HUES48 (cell line): ENCODE measurements around the gene ARL16.
A peak's percentile ranks its signal among the peaks of the same experiment; 100 is the strongest.

Experiments
- H3K27ac ChIP-seq: one replicate; pipeline ENCODE4 v1.7.0; 2013; ENCODE audit warnings: low read depth, low read length, inconsistent platforms
- H3K27me3 ChIP-seq: 2 replicates; pipeline ENCODE4 v1.6.1; 2013; ENCODE audit warnings: mild to moderate bottlenecking, low read length; ENCODE audit not compliant: control insufficient read depth, insufficient read depth
- H3K36me3 ChIP-seq: 2 replicates; pipeline ENCODE4 v1.6.1; 2013; ENCODE audit warnings: low read length; ENCODE audit not compliant: control insufficient read depth, insufficient read depth
- H3K4me1 ChIP-seq: 2 replicates; pipeline ENCODE4 v1.6.1; 2013; ENCODE audit warnings: mild to moderate bottlenecking, low read length; ENCODE audit not compliant: control insufficient read depth, insufficient read depth
- H3K4me3 ChIP-seq: 2 replicates; pipeline ENCODE4 v1.5.1; 2013; ENCODE audit warnings: mild to moderate bottlenecking, low read depth, low read length
- H3K9ac ChIP-seq: 2 replicates; pipeline ENCODE4 v1.6.1; 2013; ENCODE audit warnings: mild to moderate bottlenecking, low read depth, low read length, moderate library complexity
- H3K9me3 ChIP-seq: 2 replicates; pipeline ENCODE4 v1.6.1; 2013; ENCODE audit warnings: low read length; ENCODE audit not compliant: control insufficient read depth, insufficient read depth

The ARL16 gene

DNA sequence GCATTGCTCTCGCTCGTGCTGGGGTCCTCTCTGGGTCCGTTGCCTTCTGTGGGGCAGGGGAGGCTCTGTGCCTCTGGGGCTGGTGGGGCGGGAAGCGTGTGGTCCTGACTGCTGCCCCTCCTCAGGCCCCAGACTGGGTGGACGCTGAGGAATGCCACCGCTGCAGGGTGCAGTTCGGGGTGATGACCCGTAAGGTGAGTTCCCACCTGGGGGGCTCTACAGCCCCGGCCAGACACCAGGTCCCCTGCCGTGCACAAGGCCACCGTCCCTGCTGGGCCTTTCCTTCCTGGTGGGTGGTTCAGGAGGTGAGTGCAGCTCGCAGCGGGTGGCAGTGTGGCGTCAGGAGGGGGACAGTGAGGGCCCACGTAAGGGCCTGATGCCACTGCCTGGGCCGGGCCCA, 7.0 kb upstream of the ARL16 start:
- no peaks in the 10 kb centered on the region for H3K4me1 ChIP-seq
- no peaks in the 10 kb centered on the region for H3K27me3 ChIP-seq
- H3K36me3 ChIP-seq = peaks cover 87% of the 10 kb centered on the region
- no peak overlapping the region for H3K27ac ChIP-seq
- H3K9me3 ChIP-seq = no peaks in the 10 kb centered on the region
- no peak overlapping the region for H3K9ac ChIP-seq
- H3K4me3 ChIP-seq = no peak overlapping the region

DNA sequence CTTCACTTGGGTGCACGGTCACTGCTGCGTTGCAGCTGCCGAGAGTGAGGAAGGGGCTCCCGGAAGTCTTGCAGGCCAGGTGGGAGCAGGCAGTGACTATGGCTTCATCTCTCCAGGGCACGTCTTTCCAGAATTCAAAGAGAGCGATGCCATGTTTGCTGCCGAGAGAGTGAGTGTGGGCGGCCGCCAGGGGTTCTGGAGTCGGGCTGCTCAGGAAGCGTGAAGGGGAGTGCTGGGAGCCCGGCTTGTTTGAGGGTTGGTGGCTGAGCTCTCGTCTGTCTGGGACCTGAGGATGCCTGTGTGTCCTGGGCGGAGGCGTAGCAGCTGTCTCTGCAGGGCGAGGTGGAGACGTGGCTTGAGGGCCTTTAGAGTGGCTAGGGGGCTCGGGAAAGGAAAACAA, 6.5 kb upstream of the ARL16 start:
- Histone ChIP-seq H3K27me3 (no peaks in the 10 kb centered on the region), H3K4me1 (0 out of 2 replicates have a peak, but pooled peaks cover under 1% of the 10 kb centered on the region), H3K4me3 (no peak overlapping the region), H3K36me3 (peaks cover 85% of the 10 kb centered on the region), H3K27ac (no peak overlapping the region), H3K9ac (no peak overlapping the region), H3K9me3 (no peaks in the 10 kb centered on the region)

DNA sequence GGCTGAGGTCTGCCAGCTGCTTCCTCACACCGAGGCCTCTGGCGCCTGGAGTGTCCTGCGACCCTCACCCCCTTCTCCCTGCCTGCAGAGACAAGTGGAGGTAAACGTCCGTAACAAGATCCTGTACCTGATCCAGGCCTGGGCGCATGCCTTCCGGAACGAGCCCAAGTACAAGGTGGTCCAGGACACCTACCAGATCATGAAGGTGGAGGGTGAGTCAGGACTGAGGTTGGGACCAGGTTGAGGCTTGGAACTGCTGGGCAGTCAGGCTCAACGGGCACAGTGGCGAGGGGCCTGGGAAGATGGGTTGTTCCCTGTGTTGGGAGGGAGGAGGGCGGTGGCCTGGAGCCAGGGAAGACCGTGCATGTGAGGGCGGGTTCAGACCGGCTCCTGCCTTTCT, 5.0 kb upstream of the ARL16 start:
- H3K27me3 ChIP-seq = no peaks in the 10 kb centered on the region
- H3K4me3 ChIP-seq = no peak overlapping the region
- H3K9me3 ChIP-seq = no peaks in the 10 kb centered on the region
- no peak overlapping the region for H3K9ac ChIP-seq
- H3K4me1 ChIP-seq = peaks cover 6% of the 10 kb centered on the region
- H3K27ac ChIP-seq = no peak overlapping the region
- peaks cover 72% of the 10 kb centered on the region for H3K36me3 ChIP-seq

DNA sequence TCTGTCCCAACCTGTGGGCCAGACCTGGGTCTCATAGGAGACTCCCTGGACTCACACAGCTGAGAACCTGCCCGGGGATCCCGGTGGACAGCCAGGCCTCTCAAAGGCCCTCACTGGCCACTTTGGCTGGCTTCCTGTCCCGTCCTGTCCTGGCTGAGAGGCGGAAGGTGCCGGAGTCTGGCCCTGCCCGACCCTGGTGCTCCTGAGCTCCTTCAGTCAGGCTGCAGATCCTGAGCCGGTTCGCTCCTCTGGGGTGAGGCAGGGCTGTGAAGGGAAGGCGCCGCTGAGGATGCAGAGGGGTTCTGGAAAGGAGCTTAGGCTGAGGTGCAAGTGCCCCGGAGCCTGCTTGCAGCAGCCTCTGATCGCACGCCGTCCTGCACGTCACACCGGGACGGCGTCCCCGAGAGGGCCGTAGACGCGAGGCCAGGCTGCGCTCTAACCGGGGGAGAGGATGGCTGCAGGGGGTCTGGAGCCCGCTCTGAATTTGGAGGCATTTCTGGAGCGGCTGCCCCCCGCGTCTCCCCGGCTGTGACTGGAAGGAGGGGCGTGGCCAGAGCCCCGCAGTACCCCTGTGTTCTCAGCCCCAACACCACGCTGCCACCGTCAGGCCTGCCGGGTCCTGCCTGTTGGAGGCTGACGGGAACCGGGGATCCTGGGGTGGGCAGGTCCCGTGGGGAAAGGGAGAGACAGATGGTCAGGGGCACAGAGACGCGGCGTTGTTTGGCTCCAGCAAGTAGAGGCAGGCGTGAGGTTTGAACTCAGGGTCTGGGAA, 4.4 kb upstream of the ARL16 start:
- Histone ChIP-seq H3K4me3 (no peak overlapping the region), H3K27ac (no peak overlapping the region), H3K4me1 (peaks cover 6% of the 10 kb centered on the region), H3K27me3 (no peaks in the 10 kb centered on the region), H3K9ac (no peak overlapping the region), H3K36me3 (peaks cover 72% of the 10 kb centered on the region), H3K9me3 (no peaks in the 10 kb centered on the region)

DNA sequence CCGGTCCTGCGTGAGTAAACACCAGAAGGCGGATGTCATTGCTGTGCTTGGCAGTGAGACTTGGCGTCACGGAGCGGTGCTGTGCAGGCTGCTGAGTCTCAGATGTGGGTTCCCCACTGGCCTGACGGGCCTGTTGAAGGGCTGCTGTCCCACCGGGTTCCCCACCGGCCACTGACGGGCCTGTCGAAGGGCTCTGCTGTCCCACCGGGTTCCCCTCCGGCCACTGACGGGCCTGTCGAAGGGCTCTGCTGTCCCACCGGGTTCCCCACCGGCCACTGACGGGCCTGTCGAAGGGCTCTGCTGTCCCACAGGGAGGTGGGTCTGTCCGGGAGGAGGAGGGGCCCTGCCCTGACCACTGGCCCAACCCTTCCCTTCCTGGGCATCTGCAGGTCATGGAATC, 3.0 kb upstream of the ARL16 start:
- Histone ChIP-seq H3K27ac (no peak overlapping the region), H3K9me3 (no peaks in the 10 kb centered on the region), H3K36me3 (peaks cover 66% of the 10 kb centered on the region), H3K4me1 (peaks cover 9% of the 10 kb centered on the region), H3K27me3 (no peaks in the 10 kb centered on the region), H3K4me3 (no peak overlapping the region), H3K9ac (no peak overlapping the region)

DNA sequence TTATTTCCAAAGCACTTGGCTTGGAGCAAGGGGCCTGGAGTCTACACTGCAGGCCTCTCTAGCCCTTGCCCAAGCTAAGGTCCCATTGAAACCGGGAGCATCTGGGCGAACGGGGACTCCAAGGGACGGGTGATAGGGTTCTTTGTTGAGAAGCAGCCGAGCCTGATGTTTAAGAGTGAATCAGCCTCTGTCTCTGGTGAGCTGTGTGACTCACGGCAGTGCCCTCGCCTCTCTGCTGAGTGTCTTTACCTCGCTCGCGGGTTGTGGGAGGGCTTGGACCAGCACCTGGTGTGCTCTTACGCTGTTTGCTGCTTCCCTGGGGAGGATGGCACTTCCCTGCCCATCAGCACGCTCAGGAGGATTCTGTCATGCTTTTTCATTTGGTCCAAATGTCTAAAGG, 1.5 kb upstream of the ARL16 start:
- H3K36me3 ChIP-seq = peaks cover 58% of the 10 kb centered on the region
- H3K4me3 ChIP-seq = peak overlapping the region; percentile 81
- H3K9ac ChIP-seq = no peak overlapping the region
- peaks cover 9% of the 10 kb centered on the region for H3K4me1 ChIP-seq
- H3K9me3 ChIP-seq = no peaks in the 10 kb centered on the region
- H3K27ac ChIP-seq = no peak overlapping the region
- H3K27me3 ChIP-seq = no peaks in the 10 kb centered on the region

DNA sequence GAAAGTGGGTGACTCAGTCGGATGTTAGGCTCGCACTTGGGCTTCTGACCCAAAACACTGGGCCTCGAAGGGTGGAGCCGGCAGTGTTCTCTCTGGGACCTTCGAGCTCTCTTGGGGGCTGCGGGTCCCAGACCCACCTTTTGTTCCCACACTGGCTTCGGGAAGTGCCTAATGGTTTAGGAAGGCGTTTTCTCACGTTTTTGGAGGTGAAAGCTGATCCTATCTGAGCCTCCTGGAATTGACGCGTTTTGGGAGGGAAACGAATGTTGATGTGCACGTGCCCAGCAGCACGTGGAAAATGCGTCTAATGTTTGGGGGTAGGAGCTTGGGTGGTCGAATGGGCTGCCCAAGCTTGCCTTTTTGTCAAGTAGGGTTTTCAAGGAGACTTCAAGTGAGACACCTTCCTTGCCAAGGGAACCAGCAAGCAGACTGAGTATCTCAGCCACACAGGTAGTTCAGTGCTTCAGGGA, 880 bp upstream of the ARL16 start:
- Histone ChIP-seq H3K4me3 (peak overlapping the region; percentile 81), H3K9me3 (no peaks in the 10 kb centered on the region), H3K4me1 (peaks cover 9% of the 10 kb centered on the region), H3K36me3 (peaks cover 52% of the 10 kb centered on the region), H3K27me3 (no peaks in the 10 kb centered on the region), H3K9ac (peak overlapping the region; percentile 48), H3K27ac (peak overlapping the region; percentile 65)

DNA sequence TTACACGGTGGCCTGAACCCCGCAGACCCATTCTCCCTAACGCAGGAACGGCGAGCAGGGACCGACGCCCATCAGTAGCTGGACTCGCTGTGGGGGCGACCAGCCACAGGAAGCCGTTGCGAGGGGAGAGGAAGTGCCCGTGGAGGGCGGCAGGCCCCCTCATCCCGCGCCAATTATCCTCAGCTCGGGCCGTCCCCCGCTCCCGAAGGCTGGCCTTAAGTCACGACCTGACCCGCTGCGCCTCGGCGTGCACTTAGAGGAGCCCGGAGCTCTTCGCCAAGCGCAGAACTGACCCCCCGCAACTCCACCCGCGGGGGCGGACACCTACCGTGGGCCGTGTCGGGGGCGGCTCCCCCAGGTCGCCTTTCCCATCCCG, 401 bp downstream of the ARL16 start:
- H3K27me3 ChIP-seq = no peaks in the 10 kb centered on the region
- peak overlapping the region; percentile 81 for H3K27ac ChIP-seq
- no peaks in the 10 kb centered on the region for H3K9me3 ChIP-seq
- peaks cover 9% of the 10 kb centered on the region for H3K4me1 ChIP-seq
- peak overlapping the region; percentile 71 for H3K9ac ChIP-seq
- H3K36me3 ChIP-seq = peaks cover 39% of the 10 kb centered on the region
- H3K4me3 ChIP-seq = peak overlapping the region; percentile 94

DNA sequence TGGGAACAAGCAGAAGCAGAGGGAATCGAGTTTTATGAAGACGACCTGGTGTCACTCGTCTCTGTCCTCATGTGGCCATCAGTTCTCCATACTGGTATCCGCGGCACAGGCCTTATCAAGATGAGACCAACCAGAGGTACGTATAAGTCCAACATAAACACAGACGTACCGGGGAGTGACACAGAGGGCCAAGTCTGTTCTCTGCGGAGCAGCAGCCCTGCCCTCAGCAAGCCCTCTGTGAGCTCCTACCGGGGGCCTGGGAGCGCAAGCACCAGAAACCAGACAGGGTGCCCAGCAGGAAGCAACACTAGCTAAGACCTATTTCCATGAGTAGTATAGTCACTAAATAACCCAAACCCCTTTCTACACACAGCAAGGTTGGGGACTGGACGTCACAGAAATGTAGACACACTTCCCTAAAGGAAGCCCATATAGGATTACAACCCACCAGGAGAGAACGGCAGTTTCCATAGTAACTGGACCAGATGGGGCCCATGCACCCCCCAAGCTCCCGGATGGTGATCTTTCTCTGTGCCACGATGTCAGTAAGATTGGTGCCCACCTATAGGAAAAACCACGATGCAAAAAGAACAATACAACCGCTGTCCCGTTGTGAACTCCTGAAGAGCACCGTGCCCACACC, 911 bp downstream of the ARL16 start:
- Histone ChIP-seq H3K27me3 (no peaks in the 10 kb centered on the region), H3K4me1 (peaks cover 9% of the 10 kb centered on the region), H3K4me3 (peak overlapping the region; percentile 94), H3K9me3 (no peaks in the 10 kb centered on the region), H3K36me3 (peaks cover 34% of the 10 kb centered on the region), H3K9ac (peak overlapping the region; percentile 71), H3K27ac (no peak overlapping the region)

DNA sequence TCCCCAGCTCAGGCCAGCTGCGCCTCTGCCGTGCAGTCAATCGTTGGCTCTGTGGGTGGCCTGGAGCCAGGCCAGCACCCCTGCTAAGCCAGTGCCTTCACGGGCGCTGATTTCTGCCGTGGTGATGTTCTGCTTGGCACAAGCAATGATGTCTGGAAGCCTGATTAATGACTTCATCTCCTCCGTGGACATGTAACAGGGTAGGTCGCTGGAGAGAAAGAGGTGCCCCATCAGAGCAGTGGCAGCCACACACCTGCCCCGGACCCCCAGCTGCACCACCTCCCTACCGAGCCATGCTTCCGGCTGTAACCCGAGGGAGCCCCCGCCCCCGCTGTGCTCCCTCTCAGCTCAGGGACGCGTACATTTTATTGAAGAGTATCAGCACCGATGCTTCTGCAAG, 1.9 kb downstream of the ARL16 start:
- Histone ChIP-seq H3K9me3 (no peaks in the 10 kb centered on the region), H3K36me3 (peaks cover 24% of the 10 kb centered on the region), H3K4me3 (no peak overlapping the region), H3K9ac (no peak overlapping the region), H3K4me1 (peaks cover 9% of the 10 kb centered on the region), H3K27me3 (no peaks in the 10 kb centered on the region), H3K27ac (no peak overlapping the region)

DNA sequence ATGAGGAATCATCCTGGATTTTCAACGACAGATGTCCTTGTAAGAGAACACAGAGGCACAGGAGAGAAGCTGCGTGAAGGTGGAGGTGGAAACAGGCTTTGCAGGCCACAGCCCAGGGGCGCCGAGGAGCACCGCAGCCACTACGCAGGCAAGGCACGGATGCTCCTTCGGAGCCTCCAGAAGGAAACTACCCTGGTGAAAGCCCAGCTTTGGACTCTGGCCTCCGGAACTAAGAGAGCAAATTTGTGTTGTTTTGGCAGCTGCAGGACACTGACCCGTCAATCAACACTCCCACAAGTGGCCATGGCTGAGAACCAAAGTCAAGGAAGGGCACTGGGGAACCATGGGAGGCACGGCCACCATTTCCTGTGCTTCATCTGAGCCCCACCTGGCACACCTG, 3.4 kb downstream of the ARL16 start:
- Histone ChIP-seq H3K36me3 (peaks cover 9% of the 10 kb centered on the region; the same call in 1 of the 2 replicates), H3K4me1 (peaks cover 9% of the 10 kb centered on the region), H3K9ac (no peak overlapping the region), H3K27ac (no peak overlapping the region), H3K27me3 (no peaks in the 10 kb centered on the region), H3K4me3 (no peak overlapping the region), H3K9me3 (no peaks in the 10 kb centered on the region)
